ENCODE results near the gene TEDC2. TPM values are rescaled to one million over a fixed set of nuclear protein-coding genes. Genes with fewer than 3 reads are reported as not detected.

TEDC2 gene
- total and polyA plus RNA-seq, 9 of the 15 experiments (the other 6 are each of a cell fraction or from before 2014, with no cell fraction given) = 0.75 to 57.0 (median 17.6) TPM

DNA sequence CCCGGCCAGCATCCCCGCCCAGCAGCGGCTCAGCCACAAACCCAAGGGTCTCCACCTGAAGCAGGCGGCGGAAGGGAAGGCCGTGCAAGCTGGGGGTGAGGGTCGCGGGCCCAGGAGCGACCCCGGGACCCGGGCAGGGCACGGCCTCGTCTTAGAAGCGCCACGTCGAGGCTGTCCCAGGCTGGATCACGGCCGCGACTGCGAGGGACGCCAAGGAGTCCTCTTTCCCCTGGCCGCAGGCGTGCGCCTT lies 31.2 kb upstream of the TEDC2 start (continued):
- TF ChIP-seq, protein P1, sequence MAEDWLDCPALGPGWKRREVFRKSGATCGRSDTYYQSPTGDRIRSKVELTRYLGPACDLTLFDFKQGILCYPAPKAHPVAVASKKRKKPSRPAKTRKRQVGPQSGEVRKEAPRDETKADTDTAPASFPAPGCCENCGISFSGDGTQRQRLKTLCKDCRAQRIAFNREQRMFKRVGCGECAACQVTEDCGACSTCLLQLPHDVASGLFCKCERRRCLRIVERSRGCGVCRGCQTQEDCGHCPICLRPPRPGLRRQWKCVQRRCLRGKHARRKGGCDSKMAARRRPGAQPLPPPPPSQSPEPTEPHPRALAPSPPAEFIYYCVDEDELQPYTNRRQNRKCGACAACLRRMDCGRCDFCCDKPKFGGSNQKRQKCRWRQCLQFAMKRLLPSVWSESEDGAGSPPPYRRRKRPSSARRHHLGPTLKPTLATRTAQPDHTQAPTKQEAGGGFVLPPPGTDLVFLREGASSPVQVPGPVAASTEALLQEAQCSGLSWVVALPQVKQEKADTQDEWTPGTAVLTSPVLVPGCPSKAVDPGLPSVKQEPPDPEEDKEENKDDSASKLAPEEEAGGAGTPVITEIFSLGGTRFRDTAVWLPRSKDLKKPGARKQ (CRISPR knock-in tag; IDR thresholded peaks at IDR 0.05) = no peak
- TF ChIP-seq TFAM (CRISPR knock-in tag; conservative IDR thresholded peaks at IDR 0.05) (no peak), FOXM1 (IDR thresholded peaks at IDR 0.05; ENCODE audit: low read depth) (no peak), FOXM1 (CRISPR knock-in tag; IDR thresholded peaks at IDR 0.05; ENCODE audit: low read depth) (no peak), ELF1 (tag; IDR thresholded peaks at IDR 0.05) (no peak), UBTF (IDR thresholded peaks at IDR 0.05; ENCODE audit: borderline replicate concordance in 1 of 2, low read depth in 2 of 2, low read length in 2 of 2) (no peak), RB1 (IDR thresholded peaks at IDR 0.05; ENCODE audit: low read depth) (no peak), POLR2G (IDR thresholded peaks at IDR 0.05; ENCODE audit: low read depth, low read length) (no peak), NFIC (IDR thresholded peaks at IDR 0.05) (peak; percentile 78), ZNF77 (CRISPR knock-in tag; IDR thresholded peaks at IDR 0.05) (no peak), ARNT (IDR thresholded peaks at IDR 0.05) (no peak), ZNF282 (CRISPR knock-in tag; IDR thresholded peaks at IDR 0.05) (no peak; the same call in 1 of the 2 replicates)
- TF ChIP-seq, protein P2, sequence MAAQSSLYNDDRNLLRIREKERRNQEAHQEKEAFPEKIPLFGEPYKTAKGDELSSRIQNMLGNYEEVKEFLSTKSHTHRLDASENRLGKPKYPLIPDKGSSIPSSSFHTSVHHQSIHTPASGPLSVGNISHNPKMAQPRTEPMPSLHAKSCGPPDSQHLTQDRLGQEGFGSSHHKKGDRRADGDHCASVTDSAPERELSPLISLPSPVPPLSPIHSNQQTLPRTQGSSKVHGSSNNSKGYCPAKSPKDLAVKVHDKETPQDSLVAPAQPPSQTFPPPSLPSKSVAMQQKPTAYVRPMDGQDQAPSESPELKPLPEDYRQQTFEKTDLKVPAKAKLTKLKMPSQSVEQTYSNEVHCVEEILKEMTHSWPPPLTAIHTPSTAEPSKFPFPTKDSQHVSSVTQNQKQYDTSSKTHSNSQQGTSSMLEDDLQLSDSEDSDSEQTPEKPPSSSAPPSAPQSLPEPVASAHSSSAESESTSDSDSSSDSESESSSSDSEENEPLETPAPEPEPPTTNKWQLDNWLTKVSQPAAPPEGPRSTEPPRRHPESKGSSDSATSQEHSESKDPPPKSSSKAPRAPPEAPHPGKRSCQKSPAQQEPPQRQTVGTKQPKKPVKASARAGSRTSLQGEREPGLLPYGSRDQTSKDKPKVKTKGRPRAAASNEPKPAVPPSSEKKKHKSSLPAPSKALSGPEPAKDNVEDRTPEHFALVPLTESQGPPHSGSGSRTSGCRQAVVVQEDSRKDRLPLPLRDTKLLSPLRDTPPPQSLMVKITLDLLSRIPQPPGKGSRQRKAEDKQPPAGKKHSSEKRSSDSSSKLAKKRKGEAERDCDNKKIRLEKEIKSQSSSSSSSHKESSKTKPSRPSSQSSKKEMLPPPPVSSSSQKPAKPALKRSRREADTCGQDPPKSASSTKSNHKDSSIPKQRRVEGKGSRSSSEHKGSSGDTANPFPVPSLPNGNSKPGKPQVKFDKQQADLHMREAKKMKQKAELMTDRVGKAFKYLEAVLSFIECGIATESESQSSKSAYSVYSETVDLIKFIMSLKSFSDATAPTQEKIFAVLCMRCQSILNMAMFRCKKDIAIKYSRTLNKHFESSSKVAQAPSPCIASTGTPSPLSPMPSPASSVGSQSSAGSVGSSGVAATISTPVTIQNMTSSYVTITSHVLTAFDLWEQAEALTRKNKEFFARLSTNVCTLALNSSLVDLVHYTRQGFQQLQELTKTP (IDR thresholded peaks at IDR 0.05; ENCODE audit: low read depth in 1 of 2, partially characterized antibody in 2 of 2) = no peak
- TF ChIP-seq, protein P3, sequence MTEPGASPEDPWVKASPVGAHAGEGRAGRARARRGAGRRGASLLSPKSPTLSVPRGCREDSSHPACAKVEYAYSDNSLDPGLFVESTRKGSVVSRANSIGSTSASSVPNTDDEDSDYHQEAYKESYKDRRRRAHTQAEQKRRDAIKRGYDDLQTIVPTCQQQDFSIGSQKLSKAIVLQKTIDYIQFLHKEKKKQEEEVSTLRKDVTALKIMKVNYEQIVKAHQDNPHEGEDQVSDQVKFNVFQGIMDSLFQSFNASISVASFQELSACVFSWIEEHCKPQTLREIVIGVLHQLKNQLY (CRISPR knock-in tag; conservative IDR thresholded peaks at IDR 0.05) = no peak
- TF ChIP-seq, protein P4, sequence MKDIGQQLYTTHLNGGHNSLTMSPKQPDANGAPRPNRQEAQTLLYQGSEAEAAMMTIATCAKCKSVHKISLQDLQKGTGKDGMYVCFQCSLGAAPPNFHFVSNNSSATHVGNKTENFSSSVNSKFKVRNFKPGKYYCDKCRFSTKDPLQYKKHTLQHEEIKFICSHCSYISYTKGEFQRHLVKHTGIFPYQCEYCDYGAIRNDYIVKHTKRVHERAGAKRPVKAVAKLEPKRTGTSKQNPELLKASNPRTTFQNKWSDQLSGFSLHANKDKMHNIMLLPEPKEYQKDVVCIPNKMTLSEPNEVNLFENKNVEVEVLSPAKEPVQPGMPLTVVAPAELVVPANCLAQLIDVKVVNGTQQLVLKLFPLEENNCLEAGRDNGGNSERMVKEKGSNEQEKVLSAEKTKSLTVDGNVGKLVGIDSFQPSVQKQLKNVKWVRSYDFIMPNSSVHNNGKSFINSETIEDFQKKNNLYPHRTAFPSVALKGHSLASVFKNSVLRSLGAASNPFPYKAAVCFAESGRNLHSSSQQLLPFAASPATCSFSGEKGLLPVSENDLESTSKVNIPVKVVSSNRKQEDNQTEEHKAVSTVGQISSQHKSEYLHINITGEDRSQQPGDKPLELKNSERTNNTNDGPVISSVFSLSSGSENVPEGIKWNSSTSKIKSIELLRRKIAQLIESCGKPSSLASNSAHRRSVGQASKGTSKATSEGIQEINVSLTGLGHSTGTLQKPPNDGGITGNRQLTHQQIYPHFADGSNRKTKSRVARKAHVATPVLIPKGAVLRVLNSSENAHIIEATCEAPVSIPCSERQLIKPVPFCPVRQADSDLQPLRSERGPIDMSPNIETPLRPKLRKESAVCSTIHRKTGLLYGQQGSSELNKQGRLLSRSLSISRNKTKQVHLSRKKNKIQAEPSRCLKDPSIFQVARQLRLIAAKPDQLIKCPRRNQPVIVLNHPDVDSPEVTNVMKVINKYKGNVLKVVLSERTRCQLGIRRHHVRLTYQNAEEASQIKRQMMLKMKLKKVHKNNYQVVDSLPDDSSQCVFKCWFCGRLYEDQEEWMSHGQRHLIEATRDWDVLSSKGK (CRISPR knock-in tag; IDR thresholded peaks at IDR 0.05) = no peak

Data from K562 (cell line).